T-helper 17 cell (primary cell): Measurements from ENCODE around the gene KCNJ9. TPM values are rescaled to one million over a fixed set of nuclear protein-coding genes. Genes with fewer than 3 reads are reported as not detected.
"Not testable (repeated sequence)": the region's sequence is repeated elsewhere in the genome, so short reads cannot be mapped to it uniquely, and the experiment has no call there.

Experiments used
- ATAC-seq: fragments of 150-1000 bp; cut with Tn5 transposase; 2 replicates; pipeline ENCODE4 v1.10.0; 2021; ENCODE audit warnings: mild to moderate bottlenecking, moderate library complexity
- DNase-seq, 3 donors: peaks; one replicate each; pipeline versions ENCODE4 v3.0.0 to v3.0.0-alpha.2; 2020 to 2021
- H3K9me3 ChIP-seq: one replicate; pipeline ENCODE4 v1.7.0; 2013; ENCODE audit warnings: low read length, mild to moderate bottlenecking; ENCODE audit not compliant: control insufficient read depth, poor library complexity, severe bottlenecking
- H3K27ac Mint-ChIP-seq: one replicate; pipeline ENCODE4 v1.8.0; 2022; ENCODE audit warnings: mild to moderate bottlenecking, moderate library complexity, mixed read lengths
- H3K27me3 Mint-ChIP-seq: one replicate; pipeline ENCODE4 v1.8.0; 2022; ENCODE audit warnings: mixed read lengths
- H3K36me3 Mint-ChIP-seq: one replicate; pipeline ENCODE4 v1.8.0; 2022; ENCODE audit warnings: low read depth, mixed read lengths
- H3K4me1 Mint-ChIP-seq: one replicate; pipeline ENCODE4 v1.8.0; 2022; ENCODE audit warnings: mild to moderate bottlenecking, mixed read lengths
- H3K4me3 Mint-ChIP-seq: one replicate; pipeline ENCODE4 v1.8.0; 2022; ENCODE audit warnings: mild to moderate bottlenecking, moderate library complexity, mixed read lengths
- total RNA-seq, 4 donors: library from RNA in 2 of 4; stranded (reverse) in 2 of 4; gene quantifications; one replicate each; pipeline ENCODE4 v1.2.3 and lab custom pipeline; 2022 to 2026

The KCNJ9 gene
- total RNA-seq (not detected), total RNA-seq (lab: John Stamatoyannopoulos, UW) (0 reads per million in 2 donors)

GRCh38 chr1:160081261-160081936 is at the start of gene KCNJ9:
Gene KCNJ9, plus strand, starts transcription at chr1:160081538. Its CDS starts 2,493 bp downstream, at chr1:160084031.
- H3K9me3 ChIP-seq = no peaks in the 10 kb centered on the region
- DNase-seq (no peak), ATAC-seq (no peak)
- Mint-ChIP-seq H3K36me3 (peaks cover 12% of the 10 kb centered on the region), H3K4me3 (peak within 1 kb of the TSS; percentile 71), H3K27me3 (peaks cover 62% of the 10 kb centered on the region), H3K4me1 (peaks cover 11% of the 10 kb centered on the region), H3K27ac (no peak within 1 kb of the TSS)

DNA sequence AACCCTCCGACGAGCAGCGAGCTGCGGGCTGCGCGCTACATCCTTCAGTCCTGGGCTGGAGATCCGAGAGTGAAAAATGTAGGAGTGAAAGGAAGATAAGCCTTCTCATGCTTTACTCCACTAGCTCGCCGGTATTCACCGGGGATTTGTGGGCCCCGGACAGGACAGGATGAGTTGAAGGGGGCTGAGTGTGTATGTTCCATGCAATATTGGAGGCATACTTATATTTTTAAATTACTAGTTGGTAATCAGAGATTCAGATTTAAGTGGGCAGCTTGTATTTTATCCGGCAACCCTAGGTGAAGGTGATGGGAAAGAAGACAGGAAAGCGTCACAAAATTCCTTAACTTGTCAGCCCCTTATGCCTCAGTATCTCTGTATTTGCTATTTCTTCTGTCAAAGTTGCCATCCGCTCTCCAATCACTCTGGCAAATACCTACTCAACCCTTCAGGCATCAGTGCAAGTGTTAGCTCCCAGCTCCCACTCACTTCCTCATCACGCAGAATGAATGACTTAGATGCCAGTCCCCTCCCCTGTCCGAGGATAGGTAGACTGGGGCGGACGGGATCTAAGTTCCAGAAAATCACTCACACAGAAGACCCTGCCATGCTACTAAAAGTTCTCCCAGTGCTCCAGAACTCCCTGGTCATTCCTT is 49.0 kb upstream of the KCNJ9 start:
- H3K36me3 Mint-ChIP-seq = peaks cover 7% of the 10 kb centered on the region
- no peaks in the 10 kb centered on the region for H3K27me3 Mint-ChIP-seq
- H3K9me3 ChIP-seq = no peaks in the 10 kb centered on the region
- H3K4me1 Mint-ChIP-seq = peaks cover 32% of the 10 kb centered on the region
- no peak for DNase-seq
- H3K27ac Mint-ChIP-seq = peak overlapping the region; percentile 95
- peak overlapping the region; percentile 98 for H3K4me3 Mint-ChIP-seq
- ATAC-seq = no peak

DNA sequence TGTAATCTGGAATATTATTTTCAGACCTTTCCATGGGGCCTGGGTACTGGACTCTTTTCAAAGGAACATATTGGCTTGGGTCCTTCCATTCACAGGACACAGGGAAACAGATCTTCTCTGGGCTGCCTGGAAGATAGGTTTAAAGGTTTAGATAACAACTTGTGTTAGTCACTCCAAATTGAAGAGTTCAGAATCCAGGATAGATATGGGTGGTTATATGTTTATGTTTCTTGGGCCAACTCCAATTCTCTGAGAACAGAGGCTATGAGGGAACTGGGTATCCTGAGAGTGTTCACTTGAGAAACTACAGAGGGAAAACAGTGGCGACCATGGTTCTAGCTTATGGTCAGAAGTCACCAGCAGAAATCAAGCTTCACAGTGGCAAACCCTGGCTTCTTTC is 40.9 kb upstream of the KCNJ9 start:
- DNase-seq (no peak), ATAC-seq (no peak)
- Mint-ChIP-seq H3K4me1 (peaks cover 2% of the 10 kb centered on the region), H3K27me3 (peaks cover 14% of the 10 kb centered on the region), H3K27ac (no peak overlapping the region), H3K4me3 (no peak overlapping the region), H3K36me3 (peaks cover 3% of the 10 kb centered on the region)
- no peaks in the 10 kb centered on the region for H3K9me3 ChIP-seq

DNA sequence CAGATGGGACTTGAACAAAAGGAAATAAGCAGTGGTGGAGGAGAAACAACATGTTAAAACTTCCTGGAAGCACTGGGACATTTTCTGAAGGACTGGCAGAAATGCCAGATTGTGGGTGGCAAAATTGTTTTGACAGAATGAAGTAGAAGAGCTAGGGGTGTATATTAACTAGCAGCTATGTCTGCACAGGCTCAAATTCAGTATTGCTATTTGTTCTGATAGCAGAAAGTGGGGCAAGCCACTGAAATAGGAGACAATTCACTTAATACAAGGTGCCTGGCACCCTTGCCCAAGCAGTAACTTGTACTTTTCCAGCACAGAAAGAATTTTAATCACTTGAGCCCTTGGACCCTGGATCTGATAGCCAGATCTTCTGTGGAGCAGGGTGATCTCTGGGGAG is 37.8 kb upstream of the KCNJ9 start:
- H3K9me3 ChIP-seq = no peaks in the 10 kb centered on the region
- Mint-ChIP-seq H3K4me3 (peak overlapping the region; percentile 10), H3K27me3 (peaks cover 40% of the 10 kb centered on the region), H3K4me1 (peaks cover 13% of the 10 kb centered on the region), H3K27ac (no peak overlapping the region), H3K36me3 (peaks cover 1% of the 10 kb centered on the region)
- ATAC-seq (no peak), DNase-seq (no peak)

- Mint-ChIP-seq H3K4me3 (no peak overlapping the region), H3K36me3 (peaks cover 8% of the 10 kb centered on the region), H3K27me3 (peaks cover 59% of the 10 kb centered on the region), H3K27ac (peak overlapping the region; percentile 6), H3K4me1 (peaks cover 15% of the 10 kb centered on the region)
- DNase-seq (no peak), ATAC-seq (no peak)
- H3K9me3 ChIP-seq = no peaks in the 10 kb centered on the region
These were observed 35.7 kb upstream of the KCNJ9 start for GRCh38 chr1:160045653-160046052.

DNA sequence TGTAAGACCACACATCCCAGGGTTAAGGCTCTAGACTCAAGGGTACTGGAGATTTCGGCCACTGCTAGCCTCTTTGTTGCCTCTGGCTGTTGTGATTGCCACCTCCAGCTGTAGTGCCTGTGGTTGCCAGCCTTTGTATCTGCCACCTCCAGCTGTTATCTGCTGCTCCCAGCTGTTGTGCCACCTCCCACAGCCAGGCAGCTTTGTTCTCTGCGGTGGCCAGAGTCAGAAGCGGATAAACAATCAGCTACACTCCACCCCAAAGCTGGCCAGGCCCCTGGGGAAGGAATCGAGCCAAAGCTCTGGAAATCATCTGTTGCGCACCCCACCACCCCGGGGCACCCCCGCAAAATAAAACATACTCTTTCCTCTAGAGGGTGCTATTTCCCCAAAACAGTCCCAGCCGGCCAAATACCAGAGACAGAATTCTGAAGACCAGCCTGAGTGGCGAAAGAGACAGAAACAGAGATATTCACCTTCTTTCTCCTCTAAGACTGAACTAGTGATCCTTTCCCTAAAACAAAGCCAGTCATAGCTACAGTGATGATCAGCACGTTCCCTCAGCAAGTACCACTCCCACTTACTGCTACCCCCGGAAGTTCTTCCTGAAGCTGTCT is 34.7 kb upstream of the KCNJ9 start:
- ATAC-seq = peak; percentile 84
- no peak overlapping the region for H3K27ac Mint-ChIP-seq
- DNase-seq = peak in 1 of 3 donors; percentile 23
- H3K4me3 Mint-ChIP-seq = peak overlapping the region; percentile 76
- H3K36me3 Mint-ChIP-seq = peaks cover 9% of the 10 kb centered on the region
- peaks cover 69% of the 10 kb centered on the region for H3K27me3 Mint-ChIP-seq
- no peaks in the 10 kb centered on the region for H3K9me3 ChIP-seq
- peaks cover 15% of the 10 kb centered on the region for H3K4me1 Mint-ChIP-seq

DNA sequence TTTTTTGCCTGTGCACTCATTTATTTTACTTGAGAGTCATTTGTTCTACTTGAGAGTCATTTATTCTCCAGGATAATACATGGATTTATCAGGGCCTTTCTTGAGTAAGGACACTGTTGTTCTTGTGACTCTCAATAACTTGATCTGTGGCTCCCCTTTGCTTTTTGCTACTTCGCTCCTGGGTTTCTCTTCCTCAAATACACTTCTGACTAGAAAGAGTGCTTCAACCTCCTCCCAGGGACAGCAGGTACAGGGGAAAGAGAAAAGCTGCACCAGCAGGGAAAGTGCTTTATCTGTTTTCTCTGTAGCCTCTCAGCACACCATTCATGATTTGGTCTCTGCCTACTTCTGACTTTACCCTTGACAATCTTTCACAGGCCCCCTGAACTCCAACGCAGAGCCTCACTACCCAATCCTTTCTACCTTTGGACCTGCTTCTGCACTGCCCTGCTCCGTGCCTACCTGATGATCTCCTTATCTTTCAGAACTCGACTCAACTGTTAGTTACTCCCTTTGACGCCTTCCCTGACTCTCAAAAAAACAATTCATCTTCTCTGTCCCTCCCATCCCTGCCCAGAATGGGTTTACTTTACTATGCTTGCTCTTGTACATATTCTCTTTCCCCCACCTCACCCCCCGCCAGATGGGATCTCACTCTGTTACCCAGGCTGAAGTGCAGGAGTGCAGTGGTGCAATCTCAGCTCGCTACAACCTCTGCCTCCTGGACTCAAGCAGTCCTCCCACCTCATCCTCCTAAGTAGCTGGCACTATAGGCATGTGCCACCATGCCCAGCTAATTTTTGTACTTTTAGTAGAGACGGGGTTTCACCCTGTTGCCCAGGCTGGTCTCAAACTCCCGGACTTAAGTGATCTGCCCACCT is 34.0 kb upstream of the KCNJ9 start:
- H3K4me3 Mint-ChIP-seq = peak overlapping the region; percentile 76
- H3K36me3 Mint-ChIP-seq = peaks cover 12% of the 10 kb centered on the region
- no peak for DNase-seq
- H3K4me1 Mint-ChIP-seq = peaks cover 20% of the 10 kb centered on the region
- peaks cover 76% of the 10 kb centered on the region for H3K27me3 Mint-ChIP-seq
- ATAC-seq = peak; percentile 21
- no peaks in the 10 kb centered on the region for H3K9me3 ChIP-seq
- no peak overlapping the region for H3K27ac Mint-ChIP-seq

GRCh38 chr1:160048335-160048734 is 33.0 kb upstream of the KCNJ9 start:
- no peak for DNase-seq
- Mint-ChIP-seq H3K36me3 (peaks cover 12% of the 10 kb centered on the region), H3K27me3 (peaks cover 86% of the 10 kb centered on the region), H3K4me1 (peaks cover 22% of the 10 kb centered on the region), H3K27ac (no peak overlapping the region), H3K4me3 (no peak overlapping the region)
- H3K9me3 ChIP-seq = no peaks in the 10 kb centered on the region
- no peak for ATAC-seq

GRCh38 chr1:160049101-160049500 is 32.2 kb upstream of the KCNJ9 start:
- peaks cover 12% of the 10 kb centered on the region for H3K36me3 Mint-ChIP-seq
- no peak overlapping the region for H3K4me3 Mint-ChIP-seq
- H3K27ac Mint-ChIP-seq = no peak overlapping the region
- peaks cover 94% of the 10 kb centered on the region for H3K27me3 Mint-ChIP-seq
- no peaks in the 10 kb centered on the region for H3K9me3 ChIP-seq
- peaks cover 22% of the 10 kb centered on the region for H3K4me1 Mint-ChIP-seq
- ATAC-seq = no peak
- no peak for DNase-seq

DNA sequence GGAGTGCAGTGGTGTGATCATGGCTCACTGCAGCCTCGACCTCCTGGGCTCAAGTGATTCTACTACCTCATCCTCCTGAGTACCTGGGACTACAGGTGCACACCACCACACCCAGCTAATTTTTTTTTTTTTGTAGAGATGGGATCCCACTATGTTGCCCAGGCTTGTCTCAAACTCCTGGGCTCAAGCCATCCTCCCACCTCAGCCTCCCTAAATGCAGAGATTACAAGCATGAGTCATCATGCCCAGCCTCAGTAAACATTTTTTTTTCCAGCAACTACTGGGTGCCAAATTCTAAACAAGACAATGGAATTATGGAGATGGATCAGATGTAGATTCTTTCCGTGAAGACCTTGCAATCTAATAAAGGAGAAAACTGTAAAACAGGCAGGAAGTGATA is 31.2 kb upstream of the KCNJ9 start:
- H3K4me3 Mint-ChIP-seq, ATAC-seq, H3K27ac Mint-ChIP-seq, H3K9me3 ChIP-seq, DNase-seq: not testable (repeated sequence)
- Mint-ChIP-seq H3K4me1 (peaks cover 22% of the 10 kb centered on the region), H3K27me3 (peaks cover 94% of the 10 kb centered on the region), H3K36me3 (peaks cover 16% of the 10 kb centered on the region)

DNA sequence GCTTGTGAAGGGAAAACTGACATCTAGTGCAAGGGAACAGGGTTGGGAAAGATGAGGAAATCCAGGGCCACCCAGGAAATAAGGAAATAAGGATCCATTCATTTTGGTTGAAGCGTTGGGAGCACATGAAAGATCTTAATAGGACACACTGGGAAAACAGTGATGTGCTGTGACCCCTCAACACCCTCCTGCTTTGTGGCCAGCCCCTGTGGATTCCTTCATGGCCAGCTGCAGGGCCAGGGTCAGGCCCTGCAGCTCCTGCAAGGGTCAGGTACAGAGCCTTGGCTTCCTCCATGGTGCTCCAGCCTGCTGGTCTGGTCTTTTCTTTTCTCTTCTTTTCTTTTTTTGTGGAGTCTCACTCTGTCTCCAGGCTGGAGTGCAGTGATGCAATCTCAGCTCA is 30.7 kb upstream of the KCNJ9 start:
- H3K9me3 ChIP-seq = no peaks in the 10 kb centered on the region
- ATAC-seq (no peak), DNase-seq (no peak)
- Mint-ChIP-seq H3K4me3 (no peak overlapping the region), H3K4me1 (peaks cover 22% of the 10 kb centered on the region), H3K27ac (no peak overlapping the region), H3K27me3 (peaks cover 94% of the 10 kb centered on the region), H3K36me3 (peaks cover 16% of the 10 kb centered on the region)

- H3K9me3 ChIP-seq = no peaks in the 10 kb centered on the region
- ATAC-seq = no peak
- Mint-ChIP-seq H3K27me3 (peaks cover 98% of the 10 kb centered on the region), H3K27ac (no peak overlapping the region), H3K4me3 (no peak overlapping the region), H3K4me1 (peaks cover 11% of the 10 kb centered on the region), H3K36me3 (peaks cover 26% of the 10 kb centered on the region)
- DNase-seq = no peak
These were observed 28.4 kb upstream of the KCNJ9 start for GRCh38 chr1:160052936-160053335.
